ENCODE data around the gene ADAMTS12. TPM values are rescaled to one million over a fixed set of nuclear protein-coding genes. Genes with fewer than 3 reads are reported as not detected.

The ADAMTS12 gene
- polyA plus RNA-seq, 3 donors = not detected

DNA sequence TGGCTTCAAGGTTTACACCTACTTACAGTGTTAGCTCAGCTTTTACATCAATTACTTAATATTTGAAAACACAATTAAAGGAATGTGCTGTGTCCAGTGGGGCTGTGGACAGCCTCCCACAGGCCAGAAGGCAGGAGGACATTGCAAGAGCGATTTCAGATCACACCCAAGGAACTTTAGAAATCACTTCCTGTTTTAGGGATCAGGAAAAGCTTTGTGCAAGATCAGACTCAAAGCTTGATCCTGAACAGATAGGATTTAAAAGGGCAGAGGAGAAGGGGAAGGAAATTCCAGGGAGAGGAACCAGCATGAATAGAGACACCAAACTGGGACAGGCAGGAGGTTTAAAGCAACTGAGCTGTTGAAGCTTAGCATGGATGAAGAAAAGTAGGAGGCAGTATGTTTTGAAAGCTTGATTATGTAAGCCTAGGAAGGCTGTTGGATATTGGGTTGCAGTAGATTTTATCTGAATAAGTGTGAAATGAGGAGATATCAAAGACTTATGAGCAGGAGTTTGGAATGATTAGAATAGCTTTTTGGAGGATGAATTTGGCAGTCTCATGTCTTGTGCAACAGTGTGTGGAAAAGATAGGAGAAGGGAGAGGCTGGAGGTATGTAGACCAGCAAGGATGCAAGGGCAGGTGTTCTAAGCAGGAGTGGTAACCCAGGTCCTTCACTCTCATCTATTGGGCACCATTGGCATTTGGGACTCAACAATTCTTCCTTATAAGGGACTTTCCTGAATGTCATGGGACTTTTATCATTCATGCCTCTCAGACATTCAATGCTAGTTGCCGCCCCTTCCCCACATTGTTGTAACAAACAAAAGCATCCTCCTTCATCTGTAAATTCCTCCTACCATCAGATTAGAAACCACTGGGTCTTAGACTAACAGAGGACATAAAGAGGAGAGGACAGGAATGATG is 327.5 kb downstream of the ADAMTS12 start:
- intact Hi-C loops (cut with micrococcal nuclease) = no loop called here
- no peak overlapping the region for H3K27ac ChIP-seq (ENCODE audit: low read depth in 1 of 2, low read length in 2 of 2)
- no peak for DNase-seq
- H3K9me3 ChIP-seq (replicated peaks in 1 of 2; ENCODE audit: control insufficient read depth in 1 of 2, insufficient read depth in 1 of 2, low read length in 2 of 2) = peaks cover 5 to 7% of the 10 kb centered on the region in 2 donors
- Mint-ChIP-seq H3K36me3 (no peaks in the 10 kb centered on the region), H3K27ac (no peak overlapping the region), H3K27me3 (ENCODE audit: low read depth in 3 of 3) (peaks cover 0 to 2% (median 0%) of the 10 kb centered on the region in 3 donors), H3K4me1 (peaks cover 4% of the 10 kb centered on the region), H3K4me3 (no peak overlapping the region), H3K9me3 (peaks cover 0 to 8% (median 3%) of the 10 kb centered on the region in 7 donors)
- WGBS (ENCODE audit: insufficient coverage) = no CpG with 5 or more reads among the region's 2 CpGs
- H3K79me2 ChIP-seq (ENCODE audit: insufficient read depth, low read length) = no peaks in the 10 kb centered on the region
- H3K27me3 ChIP-seq (ENCODE audit: control insufficient read depth in 2 of 2, insufficient read depth in 2 of 2, low read length in 2 of 2) = no peaks in the 10 kb centered on the region
- H2AFZ ChIP-seq (ENCODE audit: insufficient read depth, low read depth, low read length, poor library complexity, severe bottlenecking) = no peak overlapping the region
- no peaks in the 10 kb centered on the region for H3K4me1 ChIP-seq (ENCODE audit: control insufficient read depth in 1 of 2, insufficient read depth in 2 of 2, low read length in 2 of 2)
- H3K36me3 ChIP-seq (replicated peaks in 1 of 2; ENCODE audit: control insufficient read depth in 1 of 2, insufficient read depth in 2 of 2, low read length in 2 of 2) = no peaks in the 10 kb centered on the region
- H3K4me3 ChIP-seq (replicated peaks in 1 of 3; ENCODE audit: low read depth in 2 of 3, low read length in 3 of 3) = no peak overlapping the region
- H3K4me2 ChIP-seq (replicated peaks; ENCODE audit: extremely low read depth, low read length, poor library complexity, severe bottlenecking) = no peak overlapping the region
- H3K9ac ChIP-seq (ENCODE audit: insufficient read depth, low read length, poor library complexity, severe bottlenecking) = no peak overlapping the region
- TF ChIP-seq, protein P1, sequence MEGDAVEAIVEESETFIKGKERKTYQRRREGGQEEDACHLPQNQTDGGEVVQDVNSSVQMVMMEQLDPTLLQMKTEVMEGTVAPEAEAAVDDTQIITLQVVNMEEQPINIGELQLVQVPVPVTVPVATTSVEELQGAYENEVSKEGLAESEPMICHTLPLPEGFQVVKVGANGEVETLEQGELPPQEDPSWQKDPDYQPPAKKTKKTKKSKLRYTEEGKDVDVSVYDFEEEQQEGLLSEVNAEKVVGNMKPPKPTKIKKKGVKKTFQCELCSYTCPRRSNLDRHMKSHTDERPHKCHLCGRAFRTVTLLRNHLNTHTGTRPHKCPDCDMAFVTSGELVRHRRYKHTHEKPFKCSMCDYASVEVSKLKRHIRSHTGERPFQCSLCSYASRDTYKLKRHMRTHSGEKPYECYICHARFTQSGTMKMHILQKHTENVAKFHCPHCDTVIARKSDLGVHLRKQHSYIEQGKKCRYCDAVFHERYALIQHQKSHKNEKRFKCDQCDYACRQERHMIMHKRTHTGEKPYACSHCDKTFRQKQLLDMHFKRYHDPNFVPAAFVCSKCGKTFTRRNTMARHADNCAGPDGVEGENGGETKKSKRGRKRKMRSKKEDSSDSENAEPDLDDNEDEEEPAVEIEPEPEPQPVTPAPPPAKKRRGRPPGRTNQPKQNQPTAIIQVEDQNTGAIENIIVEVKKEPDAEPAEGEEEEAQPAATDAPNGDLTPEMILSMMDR (IDR thresholded peaks at IDR 0.05) = no peak
- no peaks in the 10 kb centered on the region for H4K20me1 ChIP-seq (ENCODE audit: insufficient read depth, low read length)

DNA sequence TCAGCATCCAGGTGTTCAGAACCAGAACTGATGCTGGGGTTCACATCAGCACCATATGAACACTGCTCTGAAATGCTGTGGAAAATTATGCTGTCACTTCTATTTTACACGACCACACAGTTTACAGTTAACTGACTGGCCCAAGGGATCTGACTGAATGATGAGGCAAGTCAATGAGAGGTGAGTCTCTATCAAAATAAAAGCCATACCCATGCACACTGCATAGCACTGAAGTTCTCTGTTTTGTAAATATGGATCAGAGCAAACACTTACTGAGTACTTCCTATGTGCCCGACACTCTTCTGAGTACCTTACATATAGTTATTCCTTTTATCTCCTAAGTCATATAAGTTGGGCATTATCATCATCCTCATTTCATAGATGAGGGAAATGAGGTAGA is 328.3 kb downstream of the ADAMTS12 start:
- Histone ChIP-seq H3K4me3 (replicated peaks in 1 of 3; ENCODE audit: low read depth in 2 of 3, low read length in 3 of 3) (no peak overlapping the region), H3K36me3 (replicated peaks in 1 of 2; ENCODE audit: control insufficient read depth in 1 of 2, insufficient read depth in 2 of 2, low read length in 2 of 2) (no peaks in the 10 kb centered on the region), H3K4me2 (replicated peaks; ENCODE audit: extremely low read depth, low read length, poor library complexity, severe bottlenecking) (no peak overlapping the region), H3K9me3 (replicated peaks in 1 of 2; ENCODE audit: control insufficient read depth in 1 of 2, insufficient read depth in 1 of 2, low read length in 2 of 2) (peaks cover 4 to 5% of the 10 kb centered on the region in 2 donors), H3K4me1 (ENCODE audit: control insufficient read depth in 1 of 2, insufficient read depth in 2 of 2, low read length in 2 of 2) (no peaks in the 10 kb centered on the region), H3K27ac (ENCODE audit: low read depth in 1 of 2, low read length in 2 of 2) (no peak overlapping the region), H3K79me2 (ENCODE audit: insufficient read depth, low read length) (no peaks in the 10 kb centered on the region), H3K27me3 (ENCODE audit: control insufficient read depth in 2 of 2, insufficient read depth in 2 of 2, low read length in 2 of 2) (no peaks in the 10 kb centered on the region), H2AFZ (ENCODE audit: insufficient read depth, low read depth, low read length, poor library complexity, severe bottlenecking) (no peak overlapping the region), H4K20me1 (ENCODE audit: insufficient read depth, low read length) (no peaks in the 10 kb centered on the region), H3K9ac (ENCODE audit: insufficient read depth, low read length, poor library complexity, severe bottlenecking) (no peak overlapping the region)
- Mint-ChIP-seq H3K36me3 (no peaks in the 10 kb centered on the region), H3K27ac (no peak overlapping the region), H3K4me1 (peaks cover 4% of the 10 kb centered on the region), H3K27me3 (ENCODE audit: low read depth in 3 of 3) (peaks cover 0 to 2% (median 1%) of the 10 kb centered on the region in 3 donors), H3K4me3 (no peak overlapping the region), H3K9me3 (peaks cover 0 to 5% (median 2%) of the 10 kb centered on the region in 7 donors)
- intact Hi-C loops (cut with micrococcal nuclease) = no loop called here
- TF ChIP-seq, protein P1 (IDR thresholded peaks at IDR 0.05) = no peak
- no peak for DNase-seq
- 20% methylated on average over 1 of the region's 2 CpGs for WGBS (ENCODE audit: insufficient coverage)

Measured in CD14-positive monocyte (primary cell).